A673 (cell line): ENCODE measurements around the gene RASIP1. TPM values are rescaled to one million over a fixed set of nuclear protein-coding genes. Genes with fewer than 3 reads are reported as not detected.

ENCODE experiments used
- BruUV-seq: library from RNA; stranded (reverse); fragments of 400-500 nt; replicated peaks from 2 replicates; lab custom pipeline; 2021; lab: Mats Ljungman, UMichigan
- CTCF ChIA-PET: fragments of 300-600 bp; sonication (Branson Sonifier 250); formaldehyde crosslinking; loops from one replicate; lab custom pipeline; 2022; ENCODE audit warnings: antibody characterized with exemption; lab: Charles Lee
- POLR2A ChIA-PET: fragments of 300-600 bp; sonication (Branson Sonifier 250); formaldehyde crosslinking; loops from one replicate; lab custom pipeline; 2022; ENCODE audit warnings: antibody characterized with exemption; ENCODE audit not compliant: low non-redundant PET; lab: Charles Lee
- DNase-seq: peaks from one replicate; pipeline ENCODE4 v3.0.0-alpha.2; 2015; ENCODE audit warnings: low spot score
- H3K27ac ChIP-seq: fragments of 200-600 bp; sonication (generic); 2 replicates; pipeline ENCODE4 v1.5.1; 2016; ENCODE audit warnings: mixed run types, low read depth, mild to moderate bottlenecking, mixed read lengths, antibody characterized with exemption, low read length; ENCODE audit not compliant: poor library complexity, severe bottlenecking
- H3K27me3 ChIP-seq: fragments of 200-600 bp; sonication (generic); replicated peaks from 2 replicates; pipeline ENCODE4 v1.6.1; 2017; ENCODE audit warnings: mixed run types, low read depth, mild to moderate bottlenecking, mixed read lengths, antibody characterized with exemption, low read length; ENCODE audit not compliant: insufficient read depth, poor library complexity
- H3K36me3 ChIP-seq: fragments of 200-600 bp; sonication (generic); 2 replicates; pipeline ENCODE4 v1.6.1; 2016; ENCODE audit warnings: mixed run types, mild to moderate bottlenecking, mixed read lengths, antibody characterized with exemption, low read length; ENCODE audit not compliant: insufficient read depth, poor library complexity, severe bottlenecking
- H3K4me1 ChIP-seq: fragments of 200-600 bp; sonication (generic); 2 replicates; pipeline ENCODE4 v1.6.1; 2017; ENCODE audit warnings: mixed run types, mild to moderate bottlenecking, mixed read lengths, antibody characterized with exemption, low read length; ENCODE audit not compliant: insufficient read depth, poor library complexity, severe bottlenecking
- H3K4me3 ChIP-seq: fragments of 200-600 bp; sonication (generic); 2 replicates; pipeline ENCODE4 v1.5.1; 2016; ENCODE audit warnings: low read depth, mixed run types, mild to moderate bottlenecking, mixed read lengths, low read length; ENCODE audit not compliant: poor library complexity, severe bottlenecking
- H3K9me3 ChIP-seq: fragments of 200-600 bp; sonication (generic); 2 replicates; pipeline ENCODE4 v1.6.1; 2016; ENCODE audit warnings: mixed run types, low read depth, mild to moderate bottlenecking, mixed read lengths, antibody characterized with exemption, low read length; ENCODE audit not compliant: poor library complexity, severe bottlenecking
- CTCF ChIP-seq: fragments of 300-800, 200-600 bp; sonication (generic); conservative IDR thresholded peaks from 2 replicates; pipeline ENCODE4 v1.5.1; 2017; ENCODE audit warnings: low read depth, mild to moderate bottlenecking, antibody characterized with exemption, low read length, moderate library complexity, mixed read lengths
- EZH2 ChIP-seq: fragments of 200-600 bp; sonication (generic); IDR thresholded peaks from 2 replicates; pipeline ENCODE4 v1.6.1; 2017; ENCODE audit warnings: borderline replicate concordance, low read depth, mild to moderate bottlenecking, mixed read lengths, antibody characterized with exemption, low read length; ENCODE audit not compliant: poor library complexity, severe bottlenecking
- intact Hi-C: fragments of 100-400 bp; cut with micrococcal nuclease; formaldehyde crosslinking; loops from one replicate; pipeline ENCODE4 v1.10.0; 2022; ENCODE audit not compliant: unreplicated experiment
- total RNA-seq: library from RNA; stranded (reverse); gene quantifications from 2 replicates; pipeline ENCODE4 v1.2.3, GENCODE V29; 2021

Gene RASIP1
- total RNA-seq, 1 experiment from 2014 or later, result 3.8 TPM

GRCh38 chr19:48713864-48714755, 26.3 kb downstream of the RASIP1 start:
- BruUV-seq, result no TSS peak
- intact Hi-C loops, result loop anchor here (5.0 kb wide), 1 partner anchor 67 kb away; the partner anchor contains the start of gene CA11
- H3K27ac ChIP-seq, result peak overlapping the region; percentile 88

GRCh38 chr19:48713041-48713863, 27.2 kb downstream of the RASIP1 start:
- Histone ChIP-seq H3K4me3 (peak overlapping the region; percentile 66), H3K4me1 (peaks cover 33% of the 10 kb centered on the region), H3K27ac (peak overlapping the region; percentile 7), H3K9me3 (no peaks in the 10 kb centered on the region), H3K36me3 (no peaks in the 10 kb centered on the region), H3K27me3 (no peaks in the 10 kb centered on the region)
- DNase-seq, result no peak
- BruUV-seq, result no TSS peak
- TF ChIP-seq CTCF (no peak), EZH2 (no peak)
- ChIA-PET CTCF (interaction anchor here (0.5 kb wide), 1 partner anchor 15 kb away, joined by 16 read pairs; no protein-coding TSS in a partner anchor), POLR2A (no interaction called here)
- intact Hi-C loops, result loop anchor here (5.0 kb wide), 1 partner anchor 66 kb away; the partner anchor contains the start of gene CA11

More at GRCh38 chr19:48713864-48714755, 26.3 kb downstream of the RASIP1 start:
- DNase-seq, result peak; percentile 100
- H3K4me1 ChIP-seq, result peaks cover 33% of the 10 kb centered on the region
- no peak for TF ChIP-seq CTCF
- no peak for TF ChIP-seq EZH2
- no peaks in the 10 kb centered on the region for H3K9me3 ChIP-seq
- no peaks in the 10 kb centered on the region for H3K27me3 ChIP-seq
- ChIA-PET CTCF (interaction anchor here (0.9 kb wide), 1 partner anchor 68 kb away, joined by 4 read pairs; the partner anchor contains the start of gene CA11), POLR2A (interaction anchor here (0.6 kb wide), 1 partner anchor 180 kb away, joined by 3 read pairs; no protein-coding TSS in a partner anchor)
- H3K36me3 ChIP-seq, result no peaks in the 10 kb centered on the region
- H3K4me3 ChIP-seq, result peak overlapping the region; percentile 66

- Histone ChIP-seq H3K27me3 (no peaks in the 10 kb centered on the region), H3K4me3 (no peak overlapping the region), H3K36me3 (no peaks in the 10 kb centered on the region), H3K9me3 (no peaks in the 10 kb centered on the region), H3K4me1 (peaks cover 20% of the 10 kb centered on the region), H3K27ac (no peak overlapping the region)
- TF ChIP-seq CTCF (no peak), EZH2 (no peak)
- intact Hi-C loops, result loop anchor here (5.0 kb wide), 1 partner anchor 64 kb away; the partner anchor contains the start of gene CA11
- BruUV-seq, result no TSS peak
- no peak for DNase-seq
- ChIA-PET POLR2A (no interaction called here), CTCF (no interaction called here)
These were observed 29.2 kb downstream of the RASIP1 start for GRCh38 chr19:48711106-48711662.
